Suprapubic skin (tissue), 3 donors: Measurements from ENCODE around the gene C2orf15.
A peak's percentile ranks its signal among the peaks of the same experiment; 100 is the strongest.

ENCODE experiments used
- POLR2A ChIP-seq, 2 donors: fragments of 450-650 bp; IDR thresholded peaks; one replicate each; pipeline ENCODE4 v1.6.1; 2017; ENCODE audit warnings: antibody characterized with exemption in 2 of 2, mild to moderate bottlenecking in 2 of 2, moderate library complexity in 2 of 2
- TF ChIP-seq, protein P1 (sequence below), 2 donors: fragments of 200-600 bp in 1 of 2; fragments of 450-650 bp in 1 of 2; sonication (generic) in 1 of 2; IDR thresholded peaks; one replicate each; pipeline ENCODE4 v1.5.1; 2016 to 2019; ENCODE audit warnings: antibody characterized with exemption in 2 of 2, mild to moderate bottlenecking in 1 of 2, moderate library complexity in 1 of 2

DNA sequence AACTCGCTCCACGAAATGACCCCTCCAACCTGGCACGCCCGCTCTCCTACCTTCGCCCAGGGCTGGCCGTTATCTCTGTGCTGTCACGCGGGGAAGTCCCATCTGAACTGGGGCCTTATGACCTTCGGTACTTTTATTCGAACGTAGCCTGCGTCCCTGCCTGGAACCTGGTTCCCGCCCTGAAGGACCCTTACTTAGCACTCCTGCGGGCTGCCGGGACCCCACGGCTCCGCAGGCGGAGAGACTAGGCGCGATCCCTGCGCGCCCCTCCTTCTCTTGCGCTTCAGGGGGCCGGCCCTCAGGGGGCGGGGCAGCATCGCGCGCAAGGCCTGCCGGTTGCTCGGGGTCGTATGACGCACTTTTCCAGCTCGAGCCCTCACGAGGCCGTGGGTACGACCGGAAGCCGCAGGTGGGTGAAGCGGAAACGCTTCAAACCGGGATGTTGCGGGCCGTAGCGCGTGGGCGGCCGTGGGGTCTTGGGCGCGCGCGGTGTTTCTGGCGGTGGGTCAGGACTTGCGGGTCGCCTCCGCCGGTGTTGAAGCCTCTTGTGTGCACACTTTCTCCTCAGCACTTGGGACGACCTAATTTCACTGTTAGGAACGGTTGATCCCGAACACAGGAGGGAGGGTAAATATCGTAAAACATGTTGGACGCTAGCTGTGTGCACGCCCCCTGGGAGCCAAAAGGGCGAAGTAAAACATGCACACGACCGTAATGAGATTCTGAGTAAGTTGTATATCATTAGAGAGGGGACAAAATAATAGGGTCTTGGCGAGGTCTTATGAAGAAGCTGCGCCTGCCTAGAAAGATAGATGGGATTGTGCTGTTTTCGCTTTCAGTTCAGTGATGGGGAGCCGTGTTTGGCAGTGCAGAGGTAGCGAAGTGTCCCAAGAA is 13.4 kb downstream of the C2orf15 start, which contains the start of the genes LIPT1 and TSGA10:
- TF ChIP-seq, protein P1, sequence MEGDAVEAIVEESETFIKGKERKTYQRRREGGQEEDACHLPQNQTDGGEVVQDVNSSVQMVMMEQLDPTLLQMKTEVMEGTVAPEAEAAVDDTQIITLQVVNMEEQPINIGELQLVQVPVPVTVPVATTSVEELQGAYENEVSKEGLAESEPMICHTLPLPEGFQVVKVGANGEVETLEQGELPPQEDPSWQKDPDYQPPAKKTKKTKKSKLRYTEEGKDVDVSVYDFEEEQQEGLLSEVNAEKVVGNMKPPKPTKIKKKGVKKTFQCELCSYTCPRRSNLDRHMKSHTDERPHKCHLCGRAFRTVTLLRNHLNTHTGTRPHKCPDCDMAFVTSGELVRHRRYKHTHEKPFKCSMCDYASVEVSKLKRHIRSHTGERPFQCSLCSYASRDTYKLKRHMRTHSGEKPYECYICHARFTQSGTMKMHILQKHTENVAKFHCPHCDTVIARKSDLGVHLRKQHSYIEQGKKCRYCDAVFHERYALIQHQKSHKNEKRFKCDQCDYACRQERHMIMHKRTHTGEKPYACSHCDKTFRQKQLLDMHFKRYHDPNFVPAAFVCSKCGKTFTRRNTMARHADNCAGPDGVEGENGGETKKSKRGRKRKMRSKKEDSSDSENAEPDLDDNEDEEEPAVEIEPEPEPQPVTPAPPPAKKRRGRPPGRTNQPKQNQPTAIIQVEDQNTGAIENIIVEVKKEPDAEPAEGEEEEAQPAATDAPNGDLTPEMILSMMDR (IDR thresholded peaks at IDR 0.05), result no peak
- TF ChIP-seq POLR2A (IDR thresholded peaks at IDR 0.05), result peak in 1 of 2 donors; percentile 67
